ENCODE measurements around the gene SIRT3. TPM values are rescaled to one million over a fixed set of nuclear protein-coding genes. Genes with fewer than 3 reads are reported as not detected.

SIRT3 gene
- total RNA-seq (2014; rRNA removed; shearing (Covaris generic)) = 7.0 and 7.6 TPM in 2 replicates

DNA sequence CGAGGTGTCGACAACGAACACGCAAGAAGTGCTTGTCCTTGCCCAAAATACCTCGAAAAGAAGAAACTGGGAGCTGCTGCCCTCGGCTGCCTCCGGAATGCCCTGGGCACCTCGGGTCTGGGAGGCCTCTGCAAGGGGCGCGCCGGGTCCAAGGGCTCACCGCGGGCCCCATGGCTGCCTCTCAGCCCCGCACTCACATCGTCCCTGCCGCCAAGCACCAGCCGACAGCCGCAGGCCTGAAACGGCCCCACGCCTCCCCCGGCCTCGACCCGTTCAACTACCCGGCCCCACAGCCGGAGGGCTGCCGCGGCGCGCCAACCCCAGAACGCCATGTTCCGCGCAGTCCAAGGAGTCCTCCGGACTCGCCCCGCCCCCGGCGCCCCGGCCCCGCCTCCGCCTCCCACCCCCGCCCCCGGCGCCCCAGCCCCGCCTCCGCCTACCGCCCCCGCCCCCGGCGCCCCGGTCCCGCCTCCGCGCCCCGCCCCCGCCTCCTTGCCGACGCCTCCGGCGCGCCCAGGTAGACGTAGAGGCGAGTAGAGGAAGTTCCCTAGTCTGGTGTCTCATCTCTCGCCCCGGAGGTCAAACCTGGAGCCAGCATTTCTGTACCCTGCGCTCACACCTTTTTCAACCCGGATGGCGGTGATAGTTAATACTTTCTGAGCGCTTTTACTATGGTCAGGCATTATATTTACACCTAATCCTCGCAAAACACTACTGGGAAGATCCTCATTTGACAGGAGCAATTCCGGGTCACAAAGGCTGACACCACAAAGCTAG is at the start of gene SIRT3:
Gene SIRT3 (minus strand): TSS at position 346 of the 777 bp plus-strand sequence. CDS start 14 bp downstream, at position 332.
- DNase-seq (ENCODE audit: low read depth) = peak; percentile 70

DNA sequence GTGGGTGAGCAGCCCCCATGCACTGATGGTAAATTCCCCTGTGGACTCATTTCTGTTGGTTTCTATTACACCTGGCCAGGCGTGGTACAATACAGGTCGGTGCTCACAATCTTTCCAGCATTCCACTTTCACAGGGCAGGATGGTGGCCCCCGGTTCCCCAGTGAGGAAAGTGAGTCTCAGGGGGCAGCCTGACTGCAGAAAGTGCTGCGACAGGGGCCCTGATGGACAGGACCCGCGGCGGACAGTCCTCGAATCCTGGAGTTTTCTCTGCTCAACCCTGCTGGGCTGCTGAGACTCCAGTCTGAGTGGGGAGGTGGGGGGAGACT is 49.7 kb upstream of the SIRT3 start:
- DNase-seq (ENCODE audit: low read depth) = no peak

DNA sequence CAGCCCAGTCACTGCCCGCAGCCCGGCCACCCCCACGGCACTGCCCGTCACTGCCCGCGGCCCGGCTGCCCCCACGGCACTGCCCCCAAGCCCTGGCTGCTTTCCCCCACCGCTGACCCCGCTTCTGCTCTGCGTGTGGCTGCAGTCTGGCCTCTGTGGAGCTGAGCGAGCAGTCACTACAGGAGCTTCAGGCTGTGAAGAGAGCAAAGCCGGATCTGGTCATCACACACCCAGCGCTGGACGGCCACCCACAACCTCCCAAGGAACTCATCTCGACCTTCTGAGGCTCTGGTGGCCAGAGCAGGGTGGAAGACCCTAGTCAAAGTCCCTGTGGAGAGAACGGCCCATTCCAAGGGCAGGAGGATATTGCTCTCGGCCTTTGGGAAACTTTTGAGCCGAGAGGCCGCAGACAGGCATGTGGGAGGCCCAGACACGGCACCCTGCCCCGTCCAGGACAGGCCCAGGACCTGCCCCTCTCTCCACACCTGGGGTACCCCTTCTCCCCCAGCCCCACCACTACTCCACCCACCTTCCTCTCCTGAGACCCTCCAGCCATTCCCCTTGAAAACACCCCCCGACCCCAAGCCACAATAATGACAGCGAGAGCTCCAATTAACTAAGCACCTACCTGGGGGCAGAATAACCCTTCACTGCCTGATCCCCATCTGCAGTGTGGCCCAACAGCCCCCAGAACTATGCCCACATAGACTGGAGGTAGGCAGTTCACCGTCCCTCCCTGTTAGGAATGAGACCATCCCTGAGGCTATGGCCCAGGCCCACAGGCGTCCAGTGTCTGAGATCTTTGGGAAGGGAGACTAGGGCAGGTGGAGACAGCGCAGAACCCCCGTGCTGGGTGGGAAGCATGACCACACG is 49.1 kb upstream of the SIRT3 start:
- no peak for DNase-seq (ENCODE audit: low read depth)

DNA sequence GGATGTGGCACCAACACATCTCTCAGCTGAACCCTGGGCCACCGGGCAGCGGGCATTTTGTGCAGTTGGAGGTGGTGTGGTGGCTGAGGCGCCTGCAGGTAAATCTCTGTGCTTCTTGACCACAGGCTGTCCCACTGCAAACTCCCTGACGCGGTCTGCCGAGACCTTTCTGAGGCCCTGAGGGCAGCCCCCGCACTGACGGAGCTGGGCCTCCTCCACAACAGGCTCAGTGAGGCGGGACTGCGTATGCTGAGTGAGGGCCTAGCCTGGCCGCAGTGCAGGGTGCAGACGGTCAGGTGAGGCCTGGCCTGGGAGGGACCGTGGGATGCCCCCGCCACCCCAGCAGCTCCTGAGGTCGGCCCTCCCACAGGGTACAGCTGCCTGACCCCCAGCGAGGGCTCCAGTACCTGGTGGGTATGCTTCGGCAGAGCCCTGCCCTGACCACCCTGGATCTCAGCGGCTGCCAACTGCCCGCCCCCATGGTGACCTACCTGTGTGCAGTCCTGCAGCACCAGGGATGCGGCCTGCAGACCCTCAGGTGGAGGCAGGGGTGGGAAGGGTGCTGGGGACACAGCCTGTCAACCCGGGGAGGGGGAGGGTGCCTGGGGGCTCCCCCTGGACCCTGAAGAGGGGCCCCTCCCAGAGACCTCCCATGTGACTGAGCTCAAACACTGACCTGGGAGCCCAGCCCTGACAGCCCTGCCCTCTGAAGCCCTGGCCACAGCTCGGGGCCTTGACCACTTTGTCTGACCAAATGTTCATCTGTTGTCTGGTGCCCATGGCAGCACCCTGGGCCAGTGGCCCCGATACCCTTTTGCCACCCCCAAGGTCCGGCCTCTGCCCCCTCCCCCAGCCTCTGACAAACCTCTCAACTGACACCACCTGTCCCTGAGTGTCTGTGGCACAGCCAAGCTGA is 48.2 kb upstream of the SIRT3 start:
- no peak for DNase-seq (ENCODE audit: low read depth)

DNA sequence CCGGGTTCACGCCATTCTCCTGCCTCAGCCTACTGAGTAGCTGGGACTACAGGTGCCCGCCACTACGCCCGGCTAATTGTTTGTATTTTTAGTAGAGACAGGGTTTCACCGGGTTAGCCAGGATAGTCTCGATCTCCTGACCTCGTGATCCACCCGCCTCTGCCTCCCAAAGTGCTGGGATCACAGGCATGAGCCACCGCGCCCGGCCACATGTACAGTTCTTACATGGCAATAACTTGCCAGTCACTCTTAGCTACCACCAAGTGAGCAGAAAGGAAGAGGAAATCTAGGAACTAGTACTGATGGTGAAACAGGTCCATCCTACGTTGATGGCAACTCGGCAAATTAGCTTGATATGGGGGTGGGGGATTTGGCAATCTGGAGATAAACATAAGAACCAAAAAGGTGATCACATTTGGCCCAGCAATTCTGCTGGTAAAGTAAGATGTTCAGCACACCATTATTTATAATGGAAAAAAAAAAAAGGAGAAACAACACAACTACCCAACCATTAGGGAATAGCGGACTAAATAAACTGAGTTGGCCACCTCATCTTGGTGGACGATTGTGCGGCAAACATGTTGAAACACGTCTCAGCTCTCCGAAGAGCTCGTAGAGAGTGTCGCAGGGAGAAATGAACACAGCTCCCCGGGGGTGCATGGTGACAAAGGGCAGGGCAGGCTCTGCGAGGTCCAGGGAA is 47.4 kb upstream of the SIRT3 start:
- no peak for DNase-seq (ENCODE audit: low read depth)

DNA sequence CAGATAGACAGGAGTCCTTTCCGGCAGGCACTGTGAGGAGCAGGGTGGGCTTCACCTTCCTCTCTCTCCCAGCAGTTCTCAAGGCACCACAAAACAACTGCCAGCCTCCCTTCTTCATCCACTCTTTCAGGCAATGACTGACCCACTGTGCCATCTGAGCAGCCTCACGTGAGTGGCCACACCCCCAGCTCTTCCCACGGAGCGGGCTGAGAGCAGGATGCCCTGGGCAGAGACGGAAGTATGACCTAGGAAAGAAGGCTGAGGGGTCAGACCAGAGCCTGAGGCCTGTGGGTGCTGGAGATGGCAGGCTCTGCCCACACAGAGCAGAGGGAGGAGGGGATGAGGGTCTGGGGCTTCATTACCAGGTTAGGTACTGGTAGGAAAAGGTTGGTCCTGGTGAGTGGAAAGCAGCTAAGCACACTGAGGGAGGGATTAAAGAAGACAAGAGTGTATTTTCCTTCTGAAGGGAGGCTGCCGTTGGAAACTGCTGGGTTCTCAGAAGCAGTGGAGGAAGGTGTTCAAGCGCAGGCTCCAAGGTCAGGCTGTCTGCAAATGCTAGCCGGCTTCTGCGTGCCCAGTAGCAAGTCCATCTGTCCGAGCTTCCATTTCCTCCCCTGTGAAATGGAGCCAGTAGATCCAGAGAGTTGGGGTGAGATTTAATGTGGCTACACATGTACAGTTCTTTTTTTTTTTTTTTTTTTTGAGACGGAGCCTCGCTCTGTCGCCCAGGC is 46.7 kb upstream of the SIRT3 start:
- DNase-seq (ENCODE audit: low read depth) = no peak

DNA sequence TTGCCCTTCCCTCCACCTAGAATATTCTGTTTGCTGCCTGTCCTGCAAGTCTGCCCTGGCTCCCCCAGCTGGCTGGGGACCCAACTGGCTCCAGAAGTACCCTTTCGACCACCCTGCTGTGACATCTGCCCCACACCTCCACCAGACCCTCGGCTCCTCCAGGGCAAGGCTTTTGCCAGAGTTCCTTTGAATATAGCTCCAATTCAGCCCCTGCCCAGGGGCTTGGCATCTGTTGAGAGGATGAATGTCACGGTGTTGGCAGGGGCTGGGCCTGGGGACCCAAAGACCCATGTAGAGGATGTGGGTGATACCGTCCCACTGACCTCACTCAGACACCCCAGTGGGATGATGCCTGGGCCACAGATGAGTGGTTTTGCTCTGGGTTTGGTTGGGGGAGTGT is 46.0 kb upstream of the SIRT3 start:
- DNase-seq (ENCODE audit: low read depth) = no peak

DNA sequence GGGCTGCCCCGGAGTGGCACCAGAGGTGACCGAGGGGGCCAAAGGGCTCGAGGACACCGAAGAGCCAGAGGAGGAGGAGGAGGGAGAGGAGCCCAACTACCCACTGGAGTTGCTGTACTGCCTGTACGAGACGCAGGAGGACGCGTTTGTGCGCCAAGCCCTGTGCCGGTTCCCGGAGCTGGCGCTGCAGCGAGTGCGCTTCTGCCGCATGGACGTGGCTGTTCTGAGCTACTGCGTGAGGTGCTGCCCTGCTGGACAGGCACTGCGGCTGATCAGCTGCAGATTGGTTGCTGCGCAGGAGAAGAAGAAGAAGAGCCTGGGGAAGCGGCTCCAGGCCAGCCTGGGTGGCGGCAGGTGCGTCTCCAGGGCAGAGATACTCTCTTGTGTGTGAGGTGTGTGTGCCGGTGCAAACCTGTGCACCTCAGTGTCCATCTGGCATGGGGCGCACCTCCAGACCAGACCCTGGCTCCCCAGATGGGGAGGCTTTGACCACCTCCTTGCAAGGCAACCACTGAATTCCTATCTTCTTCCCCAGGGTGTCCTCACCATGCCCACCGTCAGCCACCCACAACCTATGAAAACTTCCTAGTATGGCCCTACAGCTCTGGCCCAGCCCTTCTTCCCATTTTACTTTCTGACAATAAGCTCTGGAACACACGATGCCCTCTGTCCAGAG is 45.5 kb upstream of the SIRT3 start:
- no peak for DNase-seq (ENCODE audit: low read depth)

DNA sequence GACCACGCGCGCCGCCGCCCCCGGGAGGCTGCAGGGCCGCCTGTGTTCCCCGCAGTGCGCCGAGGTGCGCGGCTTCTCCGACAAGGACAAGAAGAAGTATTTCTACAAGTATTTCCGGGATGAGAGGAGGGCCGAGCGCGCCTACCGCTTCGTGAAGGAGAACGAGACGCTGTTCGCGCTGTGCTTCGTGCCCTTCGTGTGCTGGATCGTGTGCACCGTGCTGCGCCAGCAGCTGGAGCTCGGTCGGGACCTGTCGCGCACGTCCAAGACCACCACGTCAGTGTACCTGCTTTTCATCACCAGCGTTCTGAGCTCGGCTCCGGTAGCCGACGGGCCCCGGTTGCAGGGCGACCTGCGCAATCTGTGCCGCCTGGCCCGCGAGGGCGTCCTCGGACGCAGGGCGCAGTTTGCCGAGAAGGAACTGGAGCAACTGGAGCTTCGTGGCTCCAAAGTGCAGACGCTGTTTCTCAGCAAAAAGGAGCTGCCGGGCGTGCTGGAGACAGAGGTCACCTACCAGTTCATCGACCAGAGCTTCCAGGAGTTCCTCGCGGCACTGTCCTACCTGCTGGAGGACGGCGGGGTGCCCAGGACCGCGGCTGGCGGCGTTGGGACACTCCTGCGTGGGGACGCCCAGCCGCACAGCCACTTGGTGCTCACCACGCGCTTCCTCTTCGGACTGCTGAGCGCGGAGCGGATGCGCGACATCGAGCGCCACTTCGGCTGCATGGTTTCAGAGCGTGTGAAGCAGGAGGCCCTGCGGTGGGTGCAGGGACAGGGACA is 44.8 kb upstream of the SIRT3 start:
- no peak for DNase-seq (ENCODE audit: low read depth)

DNA sequence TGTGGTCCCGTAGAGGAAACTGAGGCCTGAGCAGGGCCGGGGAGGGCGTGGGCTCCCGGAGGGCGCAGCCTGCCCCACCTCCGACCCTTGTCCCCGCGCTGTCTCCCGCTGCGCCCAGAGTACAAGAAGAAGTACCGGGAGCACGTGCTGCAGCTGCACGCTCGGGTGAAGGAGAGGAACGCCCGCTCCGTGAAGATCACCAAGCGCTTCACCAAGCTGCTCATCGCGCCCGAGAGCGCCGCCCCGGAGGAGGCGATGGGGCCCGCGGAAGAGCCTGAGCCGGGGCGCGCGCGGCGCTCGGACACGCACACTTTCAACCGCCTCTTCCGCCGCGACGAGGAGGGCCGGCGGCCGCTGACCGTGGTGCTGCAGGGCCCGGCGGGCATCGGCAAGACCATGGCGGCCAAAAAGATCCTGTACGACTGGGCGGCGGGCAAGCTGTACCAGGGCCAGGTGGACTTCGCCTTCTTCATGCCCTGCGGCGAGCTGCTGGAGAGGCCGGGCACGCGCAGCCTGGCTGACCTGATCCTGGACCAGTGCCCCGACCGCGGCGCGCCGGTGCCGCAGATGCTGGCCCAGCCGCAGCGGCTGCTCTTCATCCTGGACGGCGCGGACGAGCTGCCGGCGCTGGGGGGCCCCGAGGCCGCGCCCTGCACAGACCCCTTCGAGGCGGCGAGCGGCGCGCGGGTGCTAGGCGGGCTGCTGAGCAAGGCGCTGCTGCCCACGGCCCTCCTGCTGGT is 44.0 kb upstream of the SIRT3 start:
- DNase-seq (ENCODE audit: low read depth) = no peak

DNA sequence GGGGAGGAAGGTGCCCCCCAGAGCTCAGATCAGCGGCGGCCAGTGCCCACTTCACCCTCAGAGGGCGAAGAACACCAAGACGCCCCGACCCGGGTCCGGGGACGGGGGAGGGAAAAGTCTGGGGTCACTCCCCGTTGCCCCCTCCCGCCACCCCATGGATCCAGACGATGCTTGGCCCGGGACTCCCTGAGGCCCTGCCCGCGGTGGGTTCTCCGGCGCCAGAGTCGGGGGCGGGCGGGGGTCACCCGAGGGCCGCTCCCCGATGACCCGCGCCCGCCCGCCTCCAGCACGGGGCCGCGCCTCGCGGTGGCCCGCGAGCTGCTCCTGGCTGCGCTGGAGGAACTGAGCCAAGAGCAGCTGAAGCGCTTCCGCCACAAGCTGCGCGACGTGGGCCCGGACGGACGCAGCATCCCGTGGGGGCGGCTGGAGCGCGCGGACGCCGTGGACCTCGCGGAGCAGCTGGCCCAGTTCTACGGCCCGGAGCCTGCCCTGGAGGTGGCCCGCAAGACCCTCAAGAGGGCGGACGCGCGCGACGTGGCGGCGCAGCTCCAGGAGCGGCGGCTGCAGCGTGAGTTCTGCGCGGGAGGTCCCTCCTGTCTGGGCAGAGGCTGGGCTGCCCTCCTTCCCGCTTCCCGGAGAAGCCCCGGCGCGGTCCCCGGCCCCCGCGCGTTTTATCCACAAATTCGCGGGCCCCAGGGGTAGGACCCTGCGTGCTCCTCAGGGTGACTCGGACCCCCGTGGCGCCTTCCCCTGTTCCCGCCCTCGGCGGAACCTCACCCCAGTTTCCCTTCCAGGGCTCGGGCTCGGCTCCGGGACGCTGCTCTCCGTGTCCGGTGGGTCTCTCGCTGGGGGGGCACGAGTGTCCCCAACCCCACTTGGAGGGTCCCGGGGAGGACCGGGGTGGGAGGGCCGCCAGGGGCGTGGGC is 43.2 kb upstream of the SIRT3 start:
- no peak for DNase-seq (ENCODE audit: low read depth)

DNA sequence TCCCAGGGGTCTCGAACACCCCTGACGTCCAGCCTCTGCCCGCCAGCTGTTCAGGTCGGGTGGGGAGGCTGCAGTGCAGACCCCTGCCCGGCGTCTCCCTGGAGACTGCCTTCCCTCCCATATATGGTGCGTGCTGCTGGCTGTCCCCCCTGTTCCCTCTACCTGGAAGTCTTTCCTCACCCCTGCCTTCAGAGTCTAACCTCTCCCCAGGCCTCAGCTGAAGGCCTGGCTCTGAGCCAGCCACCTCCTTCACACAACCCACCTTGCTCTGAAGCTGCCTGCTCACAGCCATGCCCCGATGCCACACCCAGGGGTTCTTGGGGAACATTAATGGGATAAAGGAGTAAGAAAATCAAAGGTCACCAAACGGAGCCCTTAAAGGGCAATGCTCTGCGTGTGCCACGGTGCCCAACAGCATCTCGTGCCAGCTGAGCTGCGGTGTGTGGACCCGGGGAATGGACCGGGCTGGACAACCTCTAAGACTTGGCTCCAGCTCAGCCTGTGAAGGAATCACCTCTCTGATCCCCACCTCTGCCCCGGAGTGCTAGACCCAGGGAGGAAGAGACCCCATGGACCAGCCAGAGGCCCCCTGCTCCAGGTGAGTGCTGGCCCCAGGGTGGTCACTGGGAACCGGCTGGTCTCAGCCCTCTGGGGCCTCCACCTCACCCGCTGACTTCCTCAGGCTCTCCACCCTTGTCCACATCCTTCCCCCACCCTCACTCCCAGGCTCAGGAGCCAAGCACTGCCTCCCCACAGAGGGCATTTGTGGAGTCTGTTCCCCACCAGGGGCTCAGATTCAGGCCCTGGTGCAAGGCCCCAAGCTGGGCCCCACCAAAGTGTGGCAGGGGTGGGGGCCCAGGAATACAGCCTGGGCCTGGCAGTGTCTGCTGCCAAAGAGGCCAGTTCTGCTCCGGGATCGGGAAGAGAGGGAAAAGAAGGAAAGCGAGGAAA is 42.1 kb upstream of the SIRT3 start, which contains the start of gene NLRP6:
Gene NLRP6 (plus strand): TSS at position 407 of the 951 bp plus-strand sequence. CDS start 163 bp downstream, at position 570.
- DNase-seq (ENCODE audit: low read depth) = no peak

DNA sequence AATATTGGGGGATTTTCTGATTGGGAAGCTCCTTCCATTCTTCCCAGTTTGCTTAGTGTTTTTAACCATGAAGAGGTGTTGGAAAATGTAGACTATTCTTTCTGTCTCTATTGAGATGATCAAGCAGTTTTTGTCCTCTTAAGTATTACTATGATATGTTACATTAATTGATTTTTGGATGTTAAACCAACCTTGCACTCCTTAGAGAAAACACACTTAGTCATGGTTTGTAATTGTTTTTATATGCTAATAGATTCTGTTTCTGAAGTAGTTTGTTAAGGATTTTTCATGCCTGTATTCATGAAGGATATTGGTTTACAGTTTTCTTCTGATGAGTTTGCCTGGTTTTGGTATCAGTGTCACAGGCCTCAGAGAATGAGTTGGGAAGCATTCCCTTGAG is 40.1 kb upstream of the SIRT3 start:
- no peak for DNase-seq (ENCODE audit: low read depth)

DNA sequence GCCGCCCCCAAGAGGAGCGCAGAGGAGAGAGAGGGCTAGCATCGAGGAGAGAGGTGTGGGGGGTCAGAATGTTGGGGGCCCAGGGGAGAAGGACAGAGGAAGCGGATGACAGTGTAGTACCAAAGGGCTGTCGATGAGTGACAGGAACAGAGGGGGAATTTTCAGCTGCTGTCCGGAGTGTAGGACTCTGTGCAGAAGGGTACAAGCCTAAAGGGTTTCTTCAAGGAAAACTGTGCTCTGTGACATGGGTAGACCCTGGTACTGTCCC is 36.7 kb upstream of the SIRT3 start:
- no peak for DNase-seq (ENCODE audit: low read depth)

DNA sequence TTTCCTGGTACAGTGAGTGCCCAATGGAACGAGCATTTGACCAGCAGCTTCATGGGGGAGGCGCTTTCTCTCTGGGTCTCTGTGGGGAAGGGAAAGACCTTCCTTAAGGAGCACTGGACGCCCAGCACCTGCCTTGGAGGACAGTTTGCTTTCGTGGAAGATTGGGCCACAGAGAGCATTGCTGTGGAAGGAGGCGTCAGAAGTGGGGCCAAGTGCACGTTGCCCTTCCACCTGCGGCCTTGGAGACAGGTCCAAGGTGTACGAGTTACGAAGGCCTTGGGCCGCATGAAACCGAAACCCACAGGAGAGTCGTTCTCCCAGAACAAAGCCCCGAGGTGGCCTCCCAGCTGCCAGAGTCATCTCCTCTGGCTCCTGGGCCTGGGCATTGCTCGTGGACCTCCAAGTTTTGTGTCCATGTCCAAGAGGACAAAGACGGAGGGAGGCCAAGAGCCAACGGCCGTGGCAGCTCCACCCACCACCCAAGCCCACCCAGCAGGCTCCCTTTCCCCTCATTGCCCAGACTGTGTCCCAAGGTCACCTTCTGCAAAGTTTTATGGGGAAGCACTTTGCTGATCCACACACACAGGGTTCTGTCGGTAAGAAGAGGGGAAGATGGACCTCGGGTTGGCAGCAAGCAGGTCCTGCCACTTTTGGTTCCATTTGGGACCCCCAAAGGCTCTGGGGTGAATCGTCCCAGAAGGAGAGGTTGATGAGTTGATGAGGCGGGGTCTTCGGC is 36.2 kb upstream of the SIRT3 start:
- DNase-seq (ENCODE audit: low read depth) = no peak

DNA sequence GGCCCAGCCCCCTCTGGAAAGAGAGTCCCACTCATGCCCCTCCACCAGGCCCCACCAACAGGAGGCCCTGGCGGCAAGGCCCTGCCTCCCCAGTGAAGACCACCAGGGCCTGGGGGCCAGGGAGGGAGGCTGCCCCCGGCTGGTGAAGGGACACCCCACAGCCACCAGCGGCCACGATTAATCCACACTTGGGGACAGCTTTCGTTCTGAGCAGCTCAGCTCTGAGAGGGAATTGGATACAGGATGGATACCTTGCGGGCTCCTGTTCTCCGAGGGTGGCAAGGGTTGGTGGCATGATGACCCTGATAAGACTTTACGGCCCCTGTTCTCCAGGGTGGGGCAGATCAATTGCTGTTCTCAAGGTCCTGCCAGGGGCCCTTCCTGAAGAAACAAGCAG is 35.2 kb upstream of the SIRT3 start:
- no peak for DNase-seq (ENCODE audit: low read depth)
